BJ (cell line): ENCODE measurements around the gene DRG1. TPM values are rescaled to one million over a fixed set of nuclear protein-coding genes. Genes with fewer than 3 reads are reported as not detected.

ENCODE experiments used
- CTCF ChIA-PET: fragments of 350-600 bp; formaldehyde crosslinking; extraction: SDS; loops from one replicate; lab custom pipeline; 2021; ENCODE audit warnings: antibody characterized with exemption, inconsistent platforms; lab: Yijun Ruan, JAX
- POLR2A ChIA-PET: fragments of 300-600 bp; sonication (Branson Sonifier 250); formaldehyde crosslinking; extraction: SDS; loops from one replicate; lab custom pipeline; 2021; ENCODE audit warnings: antibody characterized with exemption; lab: Charles Lee
- DNase-seq: peaks from one replicate; pipeline ENCODE4 v3.0.0-alpha.2; 2011; ENCODE audit warnings: low read depth
- H3K27me3 ChIP-seq: 2 replicates; pipeline ENCODE4 v1.6.0; 2011; ENCODE audit warnings: low read length; ENCODE audit not compliant: control insufficient read depth, insufficient read depth
- H3K36me3 ChIP-seq: 2 replicates; pipeline ENCODE4 v1.5.1; 2011; ENCODE audit warnings: low read length; ENCODE audit not compliant: control insufficient read depth, insufficient read depth
- H3K4me3 ChIP-seq: 2 replicates; pipeline ENCODE4 v1.5.1; 2011; ENCODE audit warnings: low read depth, mild to moderate bottlenecking, control low read depth, low read length
- CTCF ChIP-seq: IDR thresholded peaks from 2 replicates; pipeline ENCODE4 v1.5.1; 2011; ENCODE audit warnings: low read depth, mild to moderate bottlenecking, control low read depth, inconsistent platforms, low read length, moderate library complexity; ENCODE audit not compliant: insufficient read depth
- polyA plus RNA-seq: library from polyadenylated mRNA; depleted of rRNA; stranded (reverse); fragments of >200 nt; gene quantifications from 2 replicates; pipeline ENCODE4 v1.2.3, GENCODE V29; 2011

The DRG1 gene
- polyA plus RNA-seq, 1 experiment, result 70.8 TPM

GRCh38 chr22:31446767-31447166, 47.4 kb downstream of the DRG1 start:
- no peak for TF ChIP-seq CTCF
- Histone ChIP-seq H3K4me3 (no peak overlapping the region), H3K36me3 (peaks cover 7% of the 10 kb centered on the region), H3K27me3 (no peaks in the 10 kb centered on the region)
- no peak for DNase-seq
- POLR2A ChIA-PET, result no interaction called here
- CTCF ChIA-PET, result interaction anchor here (0.5 to 1.3 kb wide), 3 partner anchors 9 to 30 kb away, joined by 3 to 4 read pairs (median 3); no protein-coding TSS in a partner anchor

- TF ChIP-seq CTCF, result no peak
- CTCF ChIA-PET, result interaction anchor here (1.1 to 2.2 kb wide), 4 partner anchors 10 to 187 kb away, joined by 3 to 7 read pairs (median 4); no protein-coding TSS in a partner anchor
- POLR2A ChIA-PET, result no interaction called here
- no peaks in the 10 kb centered on the region for H3K27me3 ChIP-seq
- no peak for DNase-seq
- no peak overlapping the region for H3K4me3 ChIP-seq
- H3K36me3 ChIP-seq, result peaks cover 3% of the 10 kb centered on the region
These were observed 47.9 kb downstream of the DRG1 start for GRCh38 chr22:31447337-31447736.

- POLR2A ChIA-PET, result no interaction called here
- CTCF ChIA-PET, result interaction anchor here (1.6 to 2.2 kb wide), 2 partner anchors 11 to 186 kb away, joined by 4 to 7 read pairs; no protein-coding TSS in a partner anchor
- H3K36me3 ChIP-seq, result peaks cover 2% of the 10 kb centered on the region; the same call in 1 of the 2 replicates
- no peak overlapping the region for H3K4me3 ChIP-seq
- no peaks in the 10 kb centered on the region for H3K27me3 ChIP-seq
- DNase-seq, result no peak
- no peak for TF ChIP-seq CTCF
These were observed 49.0 kb downstream of the DRG1 start for GRCh38 chr22:31448382-31448781.

GRCh38 chr22:31449506-31449905, 50.1 kb downstream of the DRG1 start:
- ChIA-PET CTCF (interaction anchor here (2.2 kb wide), 1 partner anchor 12 kb away, joined by 7 read pairs; no protein-coding TSS in a partner anchor), POLR2A (no interaction called here)
- peaks cover 5% of the 10 kb centered on the region for H3K36me3 ChIP-seq
- no peaks in the 10 kb centered on the region for H3K27me3 ChIP-seq
- no peak for DNase-seq
- no peak overlapping the region for H3K4me3 ChIP-seq
- TF ChIP-seq CTCF, result no peak

- peaks cover 6% of the 10 kb centered on the region for H3K36me3 ChIP-seq
- POLR2A ChIA-PET, result interaction anchor here (0.6 kb wide), 1 partner anchor 10 kb away, joined by 13 read pairs; no protein-coding TSS in a partner anchor
- peak; percentile 31 for DNase-seq
- no peak overlapping the region for H3K4me3 ChIP-seq
- H3K27me3 ChIP-seq, result no peaks in the 10 kb centered on the region
- peak; percentile 74 for TF ChIP-seq CTCF
- CTCF ChIA-PET, result interaction anchor here (0.5 to 2.9 kb wide), 21 partner anchors 8 to 186 kb away, joined by 3 to 13 read pairs (median 4); no protein-coding TSS in a partner anchor
These were observed 52.5 kb downstream of the DRG1 start for GRCh38 chr22:31451709-31452571.
